Measurements from ENCODE around the gene IGF2.

Gene IGF2

GRCh38 chr11:2105511-2105910, 33.7 kb downstream of the IGF2 start:
- DNase-seq (ENCODE audit: low spot score): no peak
- TF ChIP-seq CTCF (IDR thresholded peaks at IDR 0.05; ENCODE audit: extremely low read depth, insufficient read depth, missing control alignments): no peak
- in situ Hi-C loops (cut with MboI; ENCODE audit: low pct_unique_long_range_greater_than_20kb, low sequenced_read_pairs, unreplicated experiment): no loop called here

- DNase-seq (ENCODE audit: low spot score): no peak
- in situ Hi-C loops (cut with MboI; ENCODE audit: low pct_unique_long_range_greater_than_20kb, low sequenced_read_pairs, unreplicated experiment): no loop called here
- no peak for TF ChIP-seq CTCF (IDR thresholded peaks at IDR 0.05; ENCODE audit: extremely low read depth, insufficient read depth, missing control alignments)
These were observed 34.4 kb downstream of the IGF2 start for GRCh38 chr11:2104524-2105440.

- in situ Hi-C loops (cut with MboI; ENCODE audit: low pct_unique_long_range_greater_than_20kb, low sequenced_read_pairs, unreplicated experiment): no loop called here
- no peak for DNase-seq (ENCODE audit: low spot score)
- TF ChIP-seq CTCF (IDR thresholded peaks at IDR 0.05; ENCODE audit: extremely low read depth, insufficient read depth, missing control alignments): no peak
These were observed 35.3 kb downstream of the IGF2 start for GRCh38 chr11:2103668-2104523.

- in situ Hi-C loops (cut with MboI; ENCODE audit: low pct_unique_long_range_greater_than_20kb, low sequenced_read_pairs, unreplicated experiment): no loop called here
- TF ChIP-seq CTCF (IDR thresholded peaks at IDR 0.05; ENCODE audit: extremely low read depth, insufficient read depth, missing control alignments): no peak
- no peak for DNase-seq (ENCODE audit: low spot score)
These were observed 36.3 kb downstream of the IGF2 start for GRCh38 chr11:2102883-2103213.

GRCh38 chr11:2102132-2102882, 36.9 kb downstream of the IGF2 start:
- no peak for DNase-seq (ENCODE audit: low spot score)
- TF ChIP-seq CTCF (IDR thresholded peaks at IDR 0.05; ENCODE audit: extremely low read depth, insufficient read depth, missing control alignments): no peak
- in situ Hi-C loops (cut with MboI; ENCODE audit: low pct_unique_long_range_greater_than_20kb, low sequenced_read_pairs, unreplicated experiment): no loop called here

GRCh38 chr11:2101171-2101675, 38.0 kb downstream of the IGF2 start:
- DNase-seq (ENCODE audit: low spot score): no peak
- in situ Hi-C loops (cut with MboI; ENCODE audit: low pct_unique_long_range_greater_than_20kb, low sequenced_read_pairs, unreplicated experiment): no loop called here
- TF ChIP-seq CTCF (IDR thresholded peaks at IDR 0.05; ENCODE audit: extremely low read depth, insufficient read depth, missing control alignments): no peak

Measured in GM13977 (cell line).